RPMI8226 (cell line): Measurements from ENCODE around the gene C8G.

Experiments
- DNase-seq: peaks from one replicate; pipeline ENCODE4 v3.0.0-alpha.2; 2015

C8G gene

DNA sequence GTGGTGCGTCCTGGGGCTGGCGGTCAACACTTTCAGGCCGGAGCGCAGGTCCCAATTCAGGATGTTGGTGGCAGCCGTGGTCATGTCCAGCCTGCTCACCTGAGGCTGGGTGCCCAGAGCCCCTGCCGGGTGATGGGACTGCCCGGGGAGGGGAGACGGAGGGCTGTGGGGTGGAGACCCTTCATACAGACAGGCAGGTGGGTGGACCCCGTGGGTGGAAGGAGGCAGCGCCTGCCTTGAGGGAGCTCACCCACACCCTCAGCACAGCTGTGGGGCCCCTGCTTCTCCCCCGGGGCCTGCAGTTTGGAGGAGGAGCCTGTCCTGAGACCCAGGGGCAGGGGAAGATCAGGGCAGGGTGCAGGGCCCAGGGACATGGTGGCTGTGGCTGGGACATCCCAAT, 25.3 kb downstream of the C8G start:
- DNase-seq = no peak

DNA sequence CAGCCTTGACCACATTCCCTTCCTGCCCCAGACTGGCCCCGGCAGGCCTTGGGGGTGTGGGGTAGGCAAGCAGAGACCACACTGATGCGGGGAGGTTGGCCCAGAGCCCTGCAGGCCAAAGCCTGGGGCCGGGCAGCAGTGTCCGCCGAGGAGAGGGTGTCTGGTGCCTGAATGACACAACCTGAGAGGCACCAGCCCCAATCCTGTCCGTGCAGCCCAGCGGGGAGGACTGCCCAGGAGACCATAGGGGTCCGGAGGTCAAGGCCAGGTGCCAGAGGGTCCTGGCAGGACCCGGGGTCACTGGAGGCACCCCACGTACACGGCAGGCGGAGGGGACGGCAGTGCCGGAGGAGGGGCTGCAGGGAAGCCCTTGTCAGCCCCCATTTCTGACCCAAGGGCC, 26.7 kb downstream of the C8G start:
- no peak for DNase-seq

- no peak for DNase-seq
These were observed 27.3 kb downstream of the C8G start for GRCh38 chr9:136972335-136972734.

DNA sequence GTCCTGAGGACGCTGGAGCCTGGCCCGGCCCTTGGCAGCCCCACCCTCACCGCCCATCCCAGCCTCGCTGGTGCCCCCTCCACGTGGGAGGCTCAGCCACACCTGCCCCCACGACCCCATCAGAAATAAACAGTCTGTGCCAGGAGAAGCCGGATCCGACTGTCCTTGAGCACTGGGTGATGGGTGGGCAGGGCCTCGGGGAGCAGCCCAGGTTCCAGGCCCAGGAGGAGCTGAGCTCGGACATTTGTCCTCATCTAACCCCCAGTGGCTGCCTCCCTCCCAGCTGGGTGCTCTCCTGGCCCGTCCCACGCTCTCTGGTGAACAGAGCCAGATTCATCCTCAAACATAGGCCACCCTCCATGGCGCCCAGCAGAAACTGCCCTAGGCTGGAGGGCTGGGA, 27.7 kb downstream of the C8G start:
- DNase-seq = no peak

GRCh38 chr9:136973618-136974617, 28.9 kb downstream of the C8G start:
- no peak for DNase-seq

DNA sequence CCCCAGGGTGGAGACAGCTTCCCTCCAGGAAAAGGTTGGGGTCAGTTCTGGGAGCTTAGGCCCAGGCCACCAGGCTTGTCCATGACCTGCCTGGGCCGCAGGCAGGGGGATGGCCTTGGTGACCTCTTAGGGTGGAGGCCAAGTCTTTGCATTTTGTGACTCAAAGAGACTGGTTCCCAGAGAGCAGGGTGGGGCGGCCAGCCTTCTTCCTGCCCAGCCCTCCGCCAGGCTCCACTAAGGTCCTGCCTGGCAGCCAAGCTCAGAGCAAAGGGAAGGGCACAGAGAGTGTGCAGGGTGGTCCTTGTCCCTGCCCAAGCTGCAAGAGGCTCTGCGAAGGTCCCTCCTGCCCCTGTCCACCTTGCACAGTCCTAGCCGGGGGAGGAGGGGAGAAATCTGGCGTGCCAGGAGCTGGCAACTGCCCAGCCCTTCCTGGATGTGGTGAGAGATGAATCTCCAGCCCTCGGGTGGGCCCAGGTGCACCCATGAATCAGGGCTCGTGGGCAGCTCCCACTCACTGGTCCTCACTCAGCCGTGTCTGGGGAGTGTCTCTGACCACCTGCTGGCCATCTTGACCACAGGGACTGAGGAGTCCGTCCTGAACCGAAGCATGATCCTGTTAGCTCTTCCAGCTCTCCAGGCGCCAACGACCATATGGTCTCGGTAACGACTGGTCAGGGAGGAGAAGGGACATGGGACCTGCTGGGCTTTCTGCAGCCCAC, 29.9 kb downstream of the C8G start:
- DNase-seq = peak; percentile 45

- peak; percentile 66 for DNase-seq
These were observed 30.6 kb downstream of the C8G start for GRCh38 chr9:136975644-136976043.

DNA sequence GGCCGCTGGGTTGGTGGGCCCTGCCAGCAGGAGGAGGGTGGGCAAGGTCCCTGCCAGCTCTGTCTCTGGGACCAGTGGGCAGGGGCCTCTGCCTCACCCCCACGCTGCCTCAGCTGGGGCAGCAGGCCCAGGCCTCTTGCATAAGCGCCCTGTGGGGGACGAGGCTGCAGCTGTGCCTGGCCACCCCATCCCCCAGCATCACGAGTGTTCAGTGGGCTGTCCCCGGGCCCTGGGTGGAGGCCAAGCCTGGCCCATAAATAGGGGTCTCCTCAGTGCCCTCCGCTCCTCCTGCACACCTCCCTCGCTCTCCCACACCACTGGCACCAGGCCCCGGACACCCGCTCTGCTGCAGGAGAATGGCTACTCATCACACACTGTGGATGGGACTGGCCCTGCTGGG, 32.2 kb downstream of the C8G start, which contains the start of gene PTGDS:
PTGDS (plus strand) TSS at position 282 of the 400 bp plus-strand sequence; CDS start at position 357, 75 bp downstream.
- DNase-seq = no peak

DNA sequence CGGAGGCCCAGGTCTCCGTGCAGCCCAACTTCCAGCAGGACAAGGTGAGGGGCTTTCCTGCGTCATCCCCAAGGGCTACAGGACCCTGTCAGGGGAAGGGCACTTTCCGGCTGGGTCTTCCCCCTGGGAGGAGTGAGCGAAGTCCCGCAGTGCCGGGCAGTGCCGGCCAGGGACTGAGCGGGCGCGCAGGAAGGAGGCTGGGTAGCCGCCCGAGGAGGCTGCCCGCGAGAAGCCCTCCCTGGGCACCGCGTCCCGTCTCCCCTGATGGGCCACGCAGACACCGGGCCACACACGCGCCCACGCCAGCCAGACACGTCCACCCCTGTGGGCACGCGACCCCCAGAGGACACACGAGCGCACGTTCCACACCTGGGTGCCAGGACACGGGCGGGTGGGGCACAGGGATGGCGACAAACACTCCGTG, 32.6 kb downstream of the C8G start:
- no peak for DNase-seq

DNA sequence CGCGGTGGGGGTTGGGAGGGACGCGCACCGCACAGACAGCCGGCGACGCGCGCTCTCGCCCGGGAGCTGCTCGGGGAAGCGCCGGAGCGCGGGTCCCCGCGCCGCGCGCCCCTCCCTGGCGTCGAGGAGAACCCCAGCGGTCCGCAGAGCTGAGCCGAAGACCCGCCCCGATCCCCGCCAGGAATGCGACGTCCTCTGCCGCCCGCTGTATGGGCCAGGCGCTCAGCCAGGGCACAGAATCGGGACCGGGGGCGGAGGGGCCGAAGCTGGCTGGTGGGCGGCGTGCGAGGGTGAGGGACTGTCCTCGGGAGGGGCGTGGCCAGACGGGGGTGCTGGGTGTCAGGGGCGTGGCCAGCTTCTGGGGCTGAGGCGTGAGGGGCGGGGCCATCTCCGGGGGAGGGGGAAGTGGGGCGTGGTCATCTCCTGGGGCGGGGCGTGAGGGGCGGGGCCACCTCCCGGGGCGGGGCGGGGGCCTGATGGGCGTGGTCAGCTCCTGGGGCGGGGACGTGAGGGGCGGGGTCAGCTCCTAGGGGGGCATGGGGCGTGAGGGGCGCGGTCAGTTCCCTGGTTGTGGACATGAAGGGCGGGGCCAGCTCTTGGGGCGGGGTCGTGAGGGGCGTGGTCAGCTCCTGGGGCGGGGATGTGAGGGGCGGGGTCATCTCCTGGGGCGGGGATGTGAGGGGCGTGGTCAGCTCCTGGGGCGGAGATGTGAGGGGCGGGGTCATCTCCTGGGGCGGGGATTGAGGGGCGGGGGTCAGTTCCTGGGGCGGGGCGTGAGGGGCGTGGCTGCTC, 33.2 kb downstream of the C8G start:
- DNase-seq = peak; percentile 71

GRCh38 chr9:136978865-136979544, 34.0 kb downstream of the C8G start:
- DNase-seq = no peak

GRCh38 chr9:136979769-136980587, 34.9 kb downstream of the C8G start:
- DNase-seq = no peak

DNA sequence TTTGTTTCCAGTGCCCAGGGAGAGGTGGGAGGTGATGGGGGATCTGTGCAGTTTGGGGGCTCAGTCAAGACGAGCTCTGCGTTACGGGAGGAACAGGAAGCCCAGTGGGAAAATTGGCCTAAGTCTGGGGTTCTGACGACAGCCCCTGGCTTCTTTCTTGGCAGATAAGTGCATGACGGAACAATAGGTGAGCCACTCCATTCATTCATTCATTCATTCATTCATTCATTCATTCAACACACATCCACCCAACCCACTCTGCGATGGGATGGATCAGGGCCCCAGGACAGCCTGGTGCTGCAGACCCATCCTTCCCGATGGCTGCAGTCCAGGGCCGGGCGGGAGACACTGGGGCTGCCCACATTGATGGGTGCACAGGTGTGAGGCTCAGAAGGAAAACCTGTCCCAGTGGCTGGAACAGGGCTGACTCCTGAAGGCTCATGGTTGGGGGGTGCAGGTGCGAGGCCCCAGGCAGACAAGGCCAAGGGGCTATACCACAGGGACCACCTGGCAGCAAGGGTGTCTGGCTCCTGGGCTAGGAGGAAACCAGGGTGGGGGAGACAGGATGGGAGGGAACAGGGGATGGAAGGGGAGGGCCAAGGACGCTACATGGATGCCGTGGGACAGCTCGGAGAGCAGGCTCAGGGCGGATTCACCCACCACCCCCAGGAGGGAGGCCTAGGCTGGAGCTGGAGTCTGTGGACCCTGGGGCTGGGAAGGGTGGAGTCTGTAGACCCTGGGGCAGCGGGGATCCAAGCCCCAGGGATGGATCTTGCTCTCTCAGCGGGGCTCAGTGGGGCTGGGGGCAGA, 35.8 kb downstream of the C8G start:
- DNase-seq = no peak

- no peak for DNase-seq
These were observed 36.7 kb downstream of the C8G start for GRCh38 chr9:136981588-136982231.

DNA sequence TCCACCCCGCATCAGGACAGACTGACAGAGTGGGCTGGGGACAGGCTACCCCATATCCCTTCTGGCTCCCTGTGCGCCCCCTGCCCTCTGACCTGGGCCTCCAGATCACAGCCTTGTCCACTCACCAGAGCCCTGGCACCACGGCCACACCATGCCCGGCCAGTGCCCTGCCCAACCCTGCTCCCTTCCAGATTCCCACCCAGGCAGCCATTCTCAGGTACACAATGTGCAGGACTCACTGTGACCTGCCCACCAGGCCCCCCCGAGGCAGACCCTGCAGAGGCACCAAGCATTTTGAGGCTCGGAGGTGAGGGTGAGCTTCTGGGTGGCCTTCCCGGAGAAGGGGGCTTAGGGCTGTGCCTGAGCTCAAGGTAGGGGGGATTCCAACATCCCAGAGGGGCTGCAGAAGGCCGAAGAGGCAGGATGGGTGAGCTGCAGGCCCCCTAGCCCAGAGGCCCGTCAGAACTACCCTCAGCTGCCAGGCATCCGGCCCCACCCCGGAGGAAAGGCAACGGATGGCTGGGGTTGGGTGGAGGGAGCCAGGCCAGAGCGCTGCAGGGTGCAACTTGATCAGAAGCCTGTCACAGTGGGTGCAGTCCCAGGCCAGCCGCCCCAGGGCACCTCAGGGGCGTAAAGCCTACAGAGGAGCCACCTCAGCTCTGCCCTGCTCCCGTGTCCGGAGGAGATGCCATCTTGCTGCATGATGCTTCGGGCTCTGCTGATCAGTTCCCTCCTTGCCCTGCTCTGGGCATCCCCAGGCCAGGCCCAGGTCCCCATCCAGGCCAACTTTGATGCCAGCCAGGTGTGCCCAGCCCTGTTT, 37.4 kb downstream of the C8G start, which contains the start of gene LCNL1:
LCNL1 (plus strand) TSS at position 762 of the 820 bp plus-strand sequence. CDS start 594 bp downstream, outside the sequence.
- DNase-seq = no peak

- DNase-seq = no peak
These were observed 38.1 kb downstream of the C8G start for GRCh38 chr9:136983167-136983566.

DNA sequence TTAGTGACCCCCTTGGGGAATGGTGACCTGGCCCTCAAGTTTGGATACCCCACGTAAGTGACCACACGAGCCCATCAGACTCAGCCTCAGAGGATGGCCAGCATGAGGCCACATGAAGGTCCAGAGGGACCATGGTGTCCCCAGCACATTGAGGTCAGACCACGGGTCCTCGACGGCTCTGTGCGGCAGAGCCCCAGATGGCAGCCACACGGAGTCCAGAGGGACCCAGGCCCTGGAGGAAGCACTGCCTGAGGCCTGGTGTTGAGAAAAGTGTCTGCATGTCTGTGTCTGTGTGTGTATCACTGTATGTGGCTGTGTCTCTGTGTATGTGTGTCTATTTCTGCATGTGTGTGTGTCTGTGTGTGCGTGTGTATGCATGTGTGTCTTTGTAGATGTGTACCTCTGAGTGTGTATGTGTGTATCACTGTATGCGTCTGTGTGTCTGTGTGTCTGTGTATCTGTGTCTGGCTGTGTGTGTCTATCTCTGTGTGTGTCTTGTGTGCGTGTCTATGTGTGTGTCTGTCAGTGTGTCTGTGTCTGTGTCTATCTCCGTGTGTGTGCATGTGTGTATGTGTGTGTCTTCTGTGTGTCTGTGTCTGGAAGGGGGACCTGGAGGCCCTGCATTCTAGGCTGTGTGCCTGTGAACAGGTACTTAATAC, 38.7 kb downstream of the C8G start:
- DNase-seq = no peak

DNA sequence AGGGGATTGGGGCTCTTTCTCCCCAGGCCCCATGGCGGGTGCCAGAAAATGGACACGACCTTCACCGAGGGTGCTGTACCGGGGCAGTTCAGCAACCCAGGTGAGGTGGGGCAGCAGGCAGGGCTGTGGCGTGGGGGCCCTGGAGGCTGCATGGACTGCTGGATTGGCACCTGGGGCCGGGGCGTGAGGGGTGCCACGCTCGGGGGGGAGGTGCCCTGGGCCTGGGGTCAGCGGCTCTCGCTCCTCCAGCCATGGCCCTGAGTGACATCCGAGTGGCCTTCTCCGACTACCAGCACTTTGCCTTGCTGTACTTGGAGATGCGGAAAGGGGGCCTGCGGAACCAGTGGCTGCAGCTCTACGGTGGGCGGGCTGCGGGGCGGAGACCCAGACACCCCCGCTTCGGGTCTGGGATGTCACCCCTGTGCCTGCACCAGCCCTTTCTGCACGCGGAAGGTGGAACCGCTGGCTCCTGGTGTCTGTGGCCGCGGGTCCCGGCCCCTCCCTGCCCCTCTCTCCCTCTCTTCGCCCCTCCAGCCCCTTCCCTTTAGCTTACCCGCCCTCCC, 39.5 kb downstream of the C8G start:
- no peak for DNase-seq
